Renal pelvis (tissue), 4 donors: ENCODE data around the gene LRRC8D. TPM values are rescaled to one million over a fixed set of nuclear protein-coding genes. Genes with fewer than 3 reads are reported as not detected.

Experiments
- DNase-seq: peaks from one replicate; pipeline ENCODE4 v3.0.0-alpha.2; 2013
- polyA plus RNA-seq, 3 donors: library from polyadenylated mRNA; unstranded; fragments of 120-200 nt; gene quantifications; one replicate each; pipeline ENCODE4 v1.2.1, GENCODE V29; 2013; ENCODE audit not compliant: insufficient read length in 3 of 3

The LRRC8D gene
- polyA plus RNA-seq, 3 donors = 33.8 to 41.8 (median 34.1) TPM

GRCh38 chr1:89892816-89893215, 72.0 kb downstream of the LRRC8D start:
- no peak for DNase-seq

- DNase-seq = no peak
Measured at GRCh38 chr1:89894210-89895201, 73.7 kb downstream of the LRRC8D start.

GRCh38 chr1:89896105-89896942, 75.5 kb downstream of the LRRC8D start:
- DNase-seq = no peak

GRCh38 chr1:89897347-89898133, 76.7 kb downstream of the LRRC8D start:
- DNase-seq = no peak

- DNase-seq = no peak
Measured at GRCh38 chr1:89898150-89898549, 77.3 kb downstream of the LRRC8D start.

GRCh38 chr1:89898695-89899470, 78.1 kb downstream of the LRRC8D start:
- no peak for DNase-seq

- no peak for DNase-seq
Measured at GRCh38 chr1:89900323-89900722, 79.5 kb downstream of the LRRC8D start.

- DNase-seq = no peak
Measured at GRCh38 chr1:89900791-89901708, 80.2 kb downstream of the LRRC8D start.

GRCh38 chr1:89901957-89902669, 81.3 kb downstream of the LRRC8D start:
- DNase-seq = no peak

- no peak for DNase-seq
Measured at GRCh38 chr1:89903550-89903949, 82.7 kb downstream of the LRRC8D start.

- no peak for DNase-seq
Measured at GRCh38 chr1:89904219-89904980, 83.6 kb downstream of the LRRC8D start.

GRCh38 chr1:89905395-89906058, 84.7 kb downstream of the LRRC8D start:
- no peak for DNase-seq

GRCh38 chr1:89906088-89906487, 85.3 kb downstream of the LRRC8D start:
- DNase-seq = no peak

GRCh38 chr1:89907727-89908212, 86.9 kb downstream of the LRRC8D start:
- no peak for DNase-seq

GRCh38 chr1:89908273-89908671, 87.4 kb downstream of the LRRC8D start:
- DNase-seq = no peak

GRCh38 chr1:89908672-89909436, 88.0 kb downstream of the LRRC8D start:
- DNase-seq = no peak

GRCh38 chr1:89910268-89910667, 89.4 kb downstream of the LRRC8D start:
- no peak for DNase-seq
